Testis (tissue), 2 donors: ENCODE results near the gene TPSD1.

Experiments used
- POLR2A ChIP-seq: fragments of 450-650 bp; IDR thresholded peaks from one replicate; pipeline ENCODE4 v1.6.1; 2017; ENCODE audit warnings: antibody characterized with exemption, mild to moderate bottlenecking, moderate library complexity
- TF ChIP-seq, protein P1 (sequence below), 3 experiments: fragments of 450-650 bp in 2 of 3; fragments of 200-600 bp in 1 of 3; sonication (generic) in 1 of 3; IDR thresholded peaks; one replicate each; pipeline ENCODE4 v1.5.1; 2016 to 2019; ENCODE audit warnings: antibody characterized with exemption in 3 of 3, mild to moderate bottlenecking in 2 of 3, moderate library complexity in 1 of 3

DNA sequence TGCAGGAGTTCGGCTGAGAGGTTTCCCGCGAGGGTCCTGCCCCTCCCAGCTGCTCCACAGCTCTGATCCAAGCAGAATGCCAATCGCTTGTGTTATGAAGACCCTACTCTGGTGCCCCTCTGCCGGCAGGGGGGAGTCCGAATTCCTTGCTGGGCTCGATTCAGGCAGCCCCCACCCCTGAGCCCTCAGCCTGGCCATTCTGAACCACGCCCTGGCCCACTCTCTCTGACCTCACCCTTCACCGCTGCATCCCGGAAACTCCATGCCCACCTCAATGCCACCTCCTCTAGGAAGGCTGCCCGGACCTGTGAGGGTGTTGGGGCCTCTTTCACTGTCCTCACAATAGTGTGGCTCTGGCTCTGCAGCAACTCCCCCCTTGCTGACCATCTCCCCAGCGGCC is 45.7 kb downstream of the TPSD1 start:
- TF ChIP-seq POLR2A, result no peak
- TF ChIP-seq, protein P1, sequence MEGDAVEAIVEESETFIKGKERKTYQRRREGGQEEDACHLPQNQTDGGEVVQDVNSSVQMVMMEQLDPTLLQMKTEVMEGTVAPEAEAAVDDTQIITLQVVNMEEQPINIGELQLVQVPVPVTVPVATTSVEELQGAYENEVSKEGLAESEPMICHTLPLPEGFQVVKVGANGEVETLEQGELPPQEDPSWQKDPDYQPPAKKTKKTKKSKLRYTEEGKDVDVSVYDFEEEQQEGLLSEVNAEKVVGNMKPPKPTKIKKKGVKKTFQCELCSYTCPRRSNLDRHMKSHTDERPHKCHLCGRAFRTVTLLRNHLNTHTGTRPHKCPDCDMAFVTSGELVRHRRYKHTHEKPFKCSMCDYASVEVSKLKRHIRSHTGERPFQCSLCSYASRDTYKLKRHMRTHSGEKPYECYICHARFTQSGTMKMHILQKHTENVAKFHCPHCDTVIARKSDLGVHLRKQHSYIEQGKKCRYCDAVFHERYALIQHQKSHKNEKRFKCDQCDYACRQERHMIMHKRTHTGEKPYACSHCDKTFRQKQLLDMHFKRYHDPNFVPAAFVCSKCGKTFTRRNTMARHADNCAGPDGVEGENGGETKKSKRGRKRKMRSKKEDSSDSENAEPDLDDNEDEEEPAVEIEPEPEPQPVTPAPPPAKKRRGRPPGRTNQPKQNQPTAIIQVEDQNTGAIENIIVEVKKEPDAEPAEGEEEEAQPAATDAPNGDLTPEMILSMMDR (IDR thresholded peaks at IDR 0.05), result no peak
